ENCODE data around the gene TIGAR. TPM values are rescaled to one million over a fixed set of nuclear protein-coding genes. Genes with fewer than 3 reads are reported as not detected.
A peak's percentile ranks its signal among the peaks of the same experiment; 100 is the strongest.

The TIGAR gene
- total and polyA plus RNA-seq, 2 donors (not counting 1 experiment from before 2014, with no cell fraction given): 2.3 to 6.6 TPM

DNA sequence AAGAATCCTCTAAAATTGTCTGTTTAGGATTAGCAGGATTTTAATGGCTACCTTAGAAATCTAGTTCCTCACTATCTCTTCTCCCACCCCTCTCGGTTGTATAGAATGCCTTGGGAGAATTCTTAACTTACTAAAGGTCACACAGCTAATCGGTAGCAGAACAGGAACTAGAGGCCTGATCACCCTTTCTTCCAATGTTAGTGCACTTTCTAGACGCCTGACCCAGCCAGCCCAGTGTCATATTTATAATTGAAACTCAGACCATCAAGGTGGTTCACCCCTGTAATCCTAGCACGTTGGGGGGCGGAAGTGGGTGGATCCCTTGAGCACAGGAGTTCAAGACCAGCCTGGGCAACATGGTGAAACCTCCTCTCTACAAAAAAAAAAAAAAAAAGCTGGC, 1.7 kb downstream of the TIGAR start:
- Mint-ChIP-seq H3K4me1 (peaks cover 32% of the 10 kb centered on the region), H3K27me3 (no peaks in the 10 kb centered on the region), H3K27ac (no peak overlapping the region), H3K4me3 (peak overlapping the region; percentile 46), H3K9me3 (ENCODE audit: insufficient read depth) (no peaks in the 10 kb centered on the region)
- TF ChIP-seq, protein P1, sequence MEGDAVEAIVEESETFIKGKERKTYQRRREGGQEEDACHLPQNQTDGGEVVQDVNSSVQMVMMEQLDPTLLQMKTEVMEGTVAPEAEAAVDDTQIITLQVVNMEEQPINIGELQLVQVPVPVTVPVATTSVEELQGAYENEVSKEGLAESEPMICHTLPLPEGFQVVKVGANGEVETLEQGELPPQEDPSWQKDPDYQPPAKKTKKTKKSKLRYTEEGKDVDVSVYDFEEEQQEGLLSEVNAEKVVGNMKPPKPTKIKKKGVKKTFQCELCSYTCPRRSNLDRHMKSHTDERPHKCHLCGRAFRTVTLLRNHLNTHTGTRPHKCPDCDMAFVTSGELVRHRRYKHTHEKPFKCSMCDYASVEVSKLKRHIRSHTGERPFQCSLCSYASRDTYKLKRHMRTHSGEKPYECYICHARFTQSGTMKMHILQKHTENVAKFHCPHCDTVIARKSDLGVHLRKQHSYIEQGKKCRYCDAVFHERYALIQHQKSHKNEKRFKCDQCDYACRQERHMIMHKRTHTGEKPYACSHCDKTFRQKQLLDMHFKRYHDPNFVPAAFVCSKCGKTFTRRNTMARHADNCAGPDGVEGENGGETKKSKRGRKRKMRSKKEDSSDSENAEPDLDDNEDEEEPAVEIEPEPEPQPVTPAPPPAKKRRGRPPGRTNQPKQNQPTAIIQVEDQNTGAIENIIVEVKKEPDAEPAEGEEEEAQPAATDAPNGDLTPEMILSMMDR (IDR thresholded peaks at IDR 0.05): no peak
- TF ChIP-seq EZH2 (IDR thresholded peaks at IDR 0.05; ENCODE audit: borderline replicate concordance, insufficient read depth, low read depth, low read length, poor library complexity, severe bottlenecking): no peak
- Histone ChIP-seq H3K9me3 (ENCODE audit: control extremely low read depth in 1 of 3, control insufficient read depth in 2 of 3, insufficient read depth in 1 of 3, low read length in 2 of 3) (no peaks in the 10 kb centered on the region), H3K4me2 (replicated peaks; ENCODE audit: low read depth, low read length, poor library complexity, severe bottlenecking) (peak overlapping the region; percentile 75), H3K9ac (ENCODE audit: low read length) (no peak overlapping the region), H3K4me1 (ENCODE audit: control insufficient read depth in 2 of 2, insufficient read depth in 2 of 2, low read length in 2 of 2) (peaks cover 26 to 30% of the 10 kb centered on the region in 2 donors), H3K36me3 (replicated peaks in 1 of 2; ENCODE audit: control extremely low read depth in 1 of 2, control insufficient read depth in 1 of 2, extremely low read depth in 1 of 2, insufficient read depth in 2 of 2, low read length in 1 of 2) (peaks cover 0 to 4% of the 10 kb centered on the region in 2 experiments), H3K4me3 (ENCODE audit: control extremely low read depth in 1 of 5, extremely low read depth in 1 of 5, insufficient read depth in 1 of 5, low read depth in 2 of 5, low read length in 4 of 5) (no peak overlapping the region), H3K27me3 (replicated peaks in 1 of 4; ENCODE audit: control extremely low read depth in 1 of 4, control insufficient read depth in 3 of 4, insufficient read depth in 4 of 4, low read length in 3 of 4) (no peaks in the 10 kb centered on the region), H4K20me1 (ENCODE audit: control insufficient read depth, insufficient read depth, low read length, poor library complexity, severe bottlenecking) (no peaks in the 10 kb centered on the region), H2AFZ (ENCODE audit: insufficient read depth, low read depth, low read length, poor library complexity, severe bottlenecking) (no peak overlapping the region), H3K27ac (ENCODE audit: low read length in 2 of 2) (peak overlapping the region in 1 of 2 donors; percentile 39), H3K79me2 (ENCODE audit: control insufficient read depth, insufficient read depth, low read length) (peaks cover 52% of the 10 kb centered on the region)
- no peak for DNase-seq
- ChIA-PET CTCF (interaction anchor here (0.7 to 2.2 kb wide), 4 partner anchors 46 to 437 kb away, joined by 3 to 8 read pairs (median 4); no protein-coding TSS in a partner anchor), POLR2A (no interaction called here)
- no peak for ATAC-seq (ENCODE audit: low read depth)
- intact Hi-C loops (cut with micrococcal nuclease): loop anchor here (5.0 kb wide), 1 partner anchor 1430 kb away; the partner anchor contains the start of gene TULP3
- WGBS (ENCODE audit: insufficient coverage): 100% methylated on average over 2 of the region's 5 CpGs

DNA sequence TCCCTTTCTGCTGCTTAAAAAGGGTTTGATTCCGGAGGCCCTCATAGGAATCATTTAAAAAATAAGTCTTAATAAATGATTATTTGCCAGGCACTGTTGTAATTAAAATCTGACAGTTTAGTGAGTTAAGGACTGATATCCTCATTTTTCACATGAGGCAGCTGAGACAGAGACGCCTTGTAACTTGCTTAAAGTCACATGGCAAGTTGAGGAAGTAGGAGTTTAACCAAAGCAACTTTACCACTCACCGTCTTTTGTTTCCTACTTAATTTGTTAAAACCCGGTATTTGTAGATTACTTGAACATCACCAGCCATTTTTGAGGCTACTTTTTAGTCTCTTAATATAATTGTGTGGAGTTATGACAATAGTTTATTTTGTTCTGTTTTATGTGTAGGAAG, 2.4 kb downstream of the TIGAR start:
- ATAC-seq (ENCODE audit: low read depth) (no peak), DNase-seq (peak; percentile 26)
- intact Hi-C loops (cut with micrococcal nuclease): loop anchor here (5.0 kb wide), 1 partner anchor 1431 kb away; the partner anchor contains the start of gene TULP3
- H3K9ac ChIP-seq (ENCODE audit: low read length): peak overlapping the region; percentile 23
- peaks cover 26 to 30% of the 10 kb centered on the region in 2 donors for H3K4me1 ChIP-seq (ENCODE audit: control insufficient read depth in 2 of 2, insufficient read depth in 2 of 2, low read length in 2 of 2)
- peaks cover 33% of the 10 kb centered on the region for H3K4me1 Mint-ChIP-seq
- no peaks in the 10 kb centered on the region for H3K9me3 Mint-ChIP-seq (ENCODE audit: insufficient read depth)
- no peaks in the 10 kb centered on the region for H3K27me3 Mint-ChIP-seq
- peaks cover 0 to 4% of the 10 kb centered on the region in 2 experiments for H3K36me3 ChIP-seq (replicated peaks in 1 of 2; ENCODE audit: control extremely low read depth in 1 of 2, control insufficient read depth in 1 of 2, extremely low read depth in 1 of 2, insufficient read depth in 2 of 2, low read length in 1 of 2)
- H2AFZ ChIP-seq (ENCODE audit: insufficient read depth, low read depth, low read length, poor library complexity, severe bottlenecking): no peak overlapping the region
- H3K27ac Mint-ChIP-seq: no peak overlapping the region
- no peaks in the 10 kb centered on the region for H4K20me1 ChIP-seq (ENCODE audit: control insufficient read depth, insufficient read depth, low read length, poor library complexity, severe bottlenecking)
- no peak overlapping the region for H3K4me3 ChIP-seq (ENCODE audit: control extremely low read depth in 1 of 5, extremely low read depth in 1 of 5, insufficient read depth in 1 of 5, low read depth in 2 of 5, low read length in 4 of 5)
- H3K4me3 Mint-ChIP-seq: peak overlapping the region; percentile 11
- CTCF ChIA-PET: no interaction called here
- no peaks in the 10 kb centered on the region for H3K27me3 ChIP-seq (replicated peaks in 1 of 4; ENCODE audit: control extremely low read depth in 1 of 4, control insufficient read depth in 3 of 4, insufficient read depth in 4 of 4, low read length in 3 of 4)
- POLR2A ChIA-PET: interaction anchor here (0.7 kb wide), 1 partner anchor 570 kb away, joined by 5 read pairs; the partner anchor contains the start of gene CRACR2A
- peak overlapping the region in 1 of 2 donors; percentile 39 for H3K27ac ChIP-seq (ENCODE audit: low read length in 2 of 2)
- TF ChIP-seq EZH2 (IDR thresholded peaks at IDR 0.05; ENCODE audit: borderline replicate concordance, insufficient read depth, low read depth, low read length, poor library complexity, severe bottlenecking): no peak
- TF ChIP-seq, protein P1 (IDR thresholded peaks at IDR 0.05): no peak
- peak overlapping the region; percentile 75 for H3K4me2 ChIP-seq (replicated peaks; ENCODE audit: low read depth, low read length, poor library complexity, severe bottlenecking)
- peaks cover 57% of the 10 kb centered on the region for H3K79me2 ChIP-seq (ENCODE audit: control insufficient read depth, insufficient read depth, low read length)
- no peaks in the 10 kb centered on the region for H3K9me3 ChIP-seq (ENCODE audit: control extremely low read depth in 1 of 3, control insufficient read depth in 2 of 3, insufficient read depth in 1 of 3, low read length in 2 of 3)
- WGBS (ENCODE audit: insufficient coverage): no CpG with 5 or more reads among the region's 4 CpGs
